IMR-90 (cell line): Measurements from ENCODE around the gene B4GALT1. TPM values are rescaled to one million over a fixed set of nuclear protein-coding genes. Genes with fewer than 3 reads are reported as not detected.

Experiments used
- ATAC-seq: fragments of 200-7000 bp; cut with Tn5 transposase; 2 replicates; pipeline ENCODE4 v1.9.1; 2020; ENCODE audit warnings: low read depth, mild to moderate bottlenecking, moderate library complexity
- BruUV-seq: library from RNA; stranded (reverse); fragments of 400-500 nt; replicated peaks from 2 replicates; lab custom pipeline; 2021; lab: Mats Ljungman, UMichigan
- CTCF ChIA-PET: fragments of 300-600 bp; formaldehyde crosslinking; extraction: SDS; loops from one replicate; lab custom pipeline; 2021; ENCODE audit warnings: antibody characterized with exemption; lab: Yijun Ruan, JAX
- POLR2A ChIA-PET: fragments of 300-600 bp; sonication (Branson Sonifier 250); formaldehyde crosslinking; loops from one replicate; lab custom pipeline; 2022; ENCODE audit warnings: antibody characterized with exemption; ENCODE audit not compliant: unreplicated experiment; lab: Charles Lee
- DNase-seq: peaks from one replicate; pipeline ENCODE4 v3.0.0; 2013
- H2AFZ ChIP-seq: replicated peaks from 2 replicates; pipeline ENCODE3; 2013; ENCODE audit warnings: low read length, mild to moderate bottlenecking; ENCODE audit not compliant: poor library complexity
- H2AK5ac ChIP-seq: 2 replicates; pipeline ENCODE4 v1.6.1; 2013; ENCODE audit warnings: low read depth, low read length, inconsistent platforms
- H2AK9ac ChIP-seq: replicated peaks from 2 replicates; pipeline ENCODE3; 2013; ENCODE audit warnings: mild to moderate bottlenecking, low read depth, low read length, moderate library complexity; ENCODE audit not compliant: poor library complexity
- H2BK120ac ChIP-seq: 2 replicates; pipeline ENCODE4 v1.6.1; 2013; ENCODE audit warnings: low read depth, low read length, inconsistent platforms
- H2BK15ac ChIP-seq: 3 replicates; pipeline ENCODE4 v1.6.1; 2013; ENCODE audit warnings: low read depth, low read length, inconsistent platforms
- H2BK20ac ChIP-seq: 2 replicates; pipeline ENCODE4 v1.6.1; 2013; ENCODE audit warnings: low read depth, mild to moderate bottlenecking, inconsistent platforms, low read length, moderate library complexity
- H2BK5ac ChIP-seq: 2 replicates; pipeline ENCODE4 v1.6.1; 2013; ENCODE audit warnings: mild to moderate bottlenecking, low read depth, low read length, inconsistent platforms; ENCODE audit not compliant: poor library complexity, severe bottlenecking
- H3K14ac ChIP-seq: replicated peaks from 2 replicates; pipeline ENCODE4 v1.6.1; 2013; ENCODE audit warnings: low read depth, low read length, inconsistent platforms
- H3K18ac ChIP-seq: 2 replicates; pipeline ENCODE4 v1.6.1; 2013; ENCODE audit warnings: low read depth, low read length, control low read depth
- H3K23ac ChIP-seq: 2 replicates; pipeline ENCODE4 v1.6.1; 2013; ENCODE audit warnings: low read depth, low read length, inconsistent platforms
- H3K27ac ChIP-seq: 2 replicates; pipeline ENCODE4 v1.5.1; 2013; ENCODE audit warnings: mild to moderate bottlenecking, control low read depth, low read length; ENCODE audit not compliant: insufficient read depth
- H3K27me3 ChIP-seq: 2 replicates; pipeline ENCODE4 v1.6.1; 2013; ENCODE audit warnings: low read length; ENCODE audit not compliant: control insufficient read depth, insufficient read depth
- H3K36me3 ChIP-seq: 2 replicates; pipeline ENCODE4 v1.6.1; 2013; ENCODE audit warnings: low read length, mixed read lengths; ENCODE audit not compliant: control insufficient read depth, insufficient read depth
- H3K4ac ChIP-seq: 2 replicates; pipeline ENCODE4 v1.6.1; 2013; ENCODE audit warnings: low read depth, low read length, inconsistent platforms
- H3K4me1 ChIP-seq: 2 replicates; pipeline ENCODE4 v1.6.1; 2013; ENCODE audit warnings: low read length, mixed read lengths; ENCODE audit not compliant: control insufficient read depth, insufficient read depth
- H3K4me2 ChIP-seq: 2 replicates; pipeline ENCODE4 v1.6.1; 2013; ENCODE audit warnings: low read depth, mild to moderate bottlenecking, control low read depth, low read length, moderate library complexity
- H3K4me3 ChIP-seq: 2 replicates; pipeline ENCODE4 v1.5.1; 2013; ENCODE audit warnings: low read depth, mild to moderate bottlenecking, control low read depth, low read length, moderate library complexity; ENCODE audit not compliant: insufficient read depth
- H3K56ac ChIP-seq: 2 replicates; pipeline ENCODE4 v1.6.1; 2013; ENCODE audit warnings: low read length, inconsistent platforms; ENCODE audit not compliant: insufficient read depth; ENCODE audit errors: extremely low read depth
- H3K79me1 ChIP-seq, 2 experiments: 2 replicates each; pipeline ENCODE4 v1.6.1; 2013; ENCODE audit warnings: low read length in 2 of 2, inconsistent platforms in 1 of 2, low read depth in 1 of 2
- H3K9ac ChIP-seq: 2 replicates; pipeline ENCODE4 v1.6.1; 2013; ENCODE audit warnings: low read depth, low read length, control low read depth
- H3K9me1 ChIP-seq: 2 replicates; pipeline ENCODE4 v1.6.1; 2013; ENCODE audit warnings: low read length, inconsistent platforms; ENCODE audit not compliant: insufficient read depth
- H3K9me3 ChIP-seq: 2 replicates; pipeline ENCODE4 v1.6.1; 2013; ENCODE audit warnings: low read length; ENCODE audit not compliant: control insufficient read depth, insufficient read depth
- H4K20me1 ChIP-seq: 2 replicates; pipeline ENCODE4 v1.6.1; 2013; ENCODE audit warnings: low read length, inconsistent platforms; ENCODE audit not compliant: insufficient read depth
- H4K5ac ChIP-seq: 2 replicates; pipeline ENCODE4 v1.6.1; 2013; ENCODE audit warnings: mild to moderate bottlenecking, low read depth, low read length, control low read depth
- H4K8ac ChIP-seq, 2 experiments: 2 replicates each; pipeline ENCODE4 v1.6.1; 2013; ENCODE audit warnings: low read depth in 2 of 2, low read length in 2 of 2, control low read depth in 1 of 2, inconsistent platforms in 1 of 2
- H4K91ac ChIP-seq: 2 replicates; pipeline ENCODE4 v1.6.1; 2013; ENCODE audit warnings: low read depth, low read length, inconsistent platforms; ENCODE audit not compliant: insufficient read depth
- CEBPB ChIP-seq: IDR thresholded peaks from 2 replicates; pipeline ENCODE4 v1.6.1; 2012; ENCODE audit warnings: low read depth, low read length, improper control_type of control experiment
- CHD1 ChIP-seq: IDR thresholded peaks from 2 replicates; pipeline ENCODE4 v1.6.1; 2012; ENCODE audit warnings: low read depth, low read length, improper control_type of control experiment
- ELK1 ChIP-seq: fragments of 150-350 bp; IDR thresholded peaks from 2 replicates; pipeline ENCODE4 v1.6.1; 2016; ENCODE audit warnings: low read depth, mild to moderate bottlenecking, low read length, moderate library complexity, borderline replicate concordance
- FOS ChIP-seq: fragments of 150-350 bp; IDR thresholded peaks from 2 replicates; pipeline ENCODE4 v1.6.1; 2016; ENCODE audit warnings: low read depth, low read length
- MAFK ChIP-seq: IDR thresholded peaks from 2 replicates; pipeline ENCODE4 v1.6.1; 2012; ENCODE audit warnings: low read depth, low read length, improper control_type of control experiment
- MAZ ChIP-seq: IDR thresholded peaks from 2 replicates; pipeline ENCODE4 v1.6.1; 2012; ENCODE audit warnings: low read depth, mild to moderate bottlenecking, low read length, improper control_type of control experiment, moderate library complexity, borderline replicate concordance
- NFE2L2 ChIP-seq: fragments of 150-350 bp; IDR thresholded peaks from 2 replicates; pipeline ENCODE4 v1.6.1; 2016; ENCODE audit warnings: low read depth, mild to moderate bottlenecking, low read length
- RAD21 ChIP-seq: IDR thresholded peaks from 2 replicates; pipeline ENCODE4 v1.6.1; 2012; ENCODE audit warnings: low read length, improper control_type of control experiment
- RFX5 ChIP-seq: IDR thresholded peaks from 2 replicates; pipeline ENCODE4 v1.8.0; 2012; ENCODE audit warnings: low read depth, mild to moderate bottlenecking, low read length, moderate library complexity
- SMC3 ChIP-seq: fragments of 150-350 bp; IDR thresholded peaks from 2 replicates; pipeline ENCODE4 v1.6.1; 2016; ENCODE audit warnings: low read depth, mild to moderate bottlenecking, antibody characterized with exemption, low read length, moderate library complexity
- USF2 ChIP-seq: fragments of 150-350 bp; IDR thresholded peaks from 2 replicates; pipeline ENCODE4 v1.6.1; 2017; ENCODE audit warnings: mild to moderate bottlenecking, antibody characterized with exemption, low read length, low read depth
- WGBS, 2 experiments: methylation state at CpG; one replicate each; pipeline versions ENCODE4 v1.1.5 to v1.1.7; 2013; ENCODE audit warnings: missing lambda C conversion rate in 2 of 2; ENCODE audit not compliant: insufficient read length in 1 of 2; ENCODE audit errors: extremely low coverage in 2 of 2; 5-methylcytosine and 5-hydroxymethylcytosine counted together
- dilution Hi-C: fragments of 300-500 bp; cut with HindIII; formaldehyde crosslinking; loops from one replicate; pipeline ENCODE4 v1.14.3; 2018; ENCODE audit warnings: low sequenced_read_pairs; ENCODE audit not compliant: unreplicated experiment
- in situ Hi-C: fragments of 300-500 bp; cut with MboI; formaldehyde crosslinking; loops from 3 replicates; pipeline ENCODE4 v1.14.3; 2019; ENCODE audit warnings: low sequenced_read_pairs, inconsistent platforms, mixed read lengths
- intact Hi-C: fragments of 100-400 bp; cut with micrococcal nuclease; formaldehyde crosslinking; loops from 2 replicates; pipeline ENCODE4 v1.10.0; 2022
- polyA plus RNA-seq, 3 experiments: library from polyadenylated mRNA; depleted of rRNA; stranded (reverse); fragments of >200 nt; gene quantifications; 2 replicates each; pipeline ENCODE4 v1.2.3, GENCODE V29; 2012; ENCODE audit warnings: low replicate concordance in 1 of 3
- total RNA-seq: library from RNA; depleted of rRNA; stranded (reverse); fragments of >200 nt; gene quantifications from 2 replicates; pipeline ENCODE4 v1.2.3, GENCODE V29; 2012
- TF ChIP-seq, protein P1 (sequence below): conservative IDR thresholded peaks from 2 replicates; pipeline ENCODE4 v1.5.1; 2012; ENCODE audit warnings: mild to moderate bottlenecking, low read depth, low read length, improper control_type of control experiment

The B4GALT1 gene
- total and polyA plus RNA-seq, 2 of the 4 experiments (the other 2 are of a cell fraction): 8.8 to 37.8 TPM

DNA sequence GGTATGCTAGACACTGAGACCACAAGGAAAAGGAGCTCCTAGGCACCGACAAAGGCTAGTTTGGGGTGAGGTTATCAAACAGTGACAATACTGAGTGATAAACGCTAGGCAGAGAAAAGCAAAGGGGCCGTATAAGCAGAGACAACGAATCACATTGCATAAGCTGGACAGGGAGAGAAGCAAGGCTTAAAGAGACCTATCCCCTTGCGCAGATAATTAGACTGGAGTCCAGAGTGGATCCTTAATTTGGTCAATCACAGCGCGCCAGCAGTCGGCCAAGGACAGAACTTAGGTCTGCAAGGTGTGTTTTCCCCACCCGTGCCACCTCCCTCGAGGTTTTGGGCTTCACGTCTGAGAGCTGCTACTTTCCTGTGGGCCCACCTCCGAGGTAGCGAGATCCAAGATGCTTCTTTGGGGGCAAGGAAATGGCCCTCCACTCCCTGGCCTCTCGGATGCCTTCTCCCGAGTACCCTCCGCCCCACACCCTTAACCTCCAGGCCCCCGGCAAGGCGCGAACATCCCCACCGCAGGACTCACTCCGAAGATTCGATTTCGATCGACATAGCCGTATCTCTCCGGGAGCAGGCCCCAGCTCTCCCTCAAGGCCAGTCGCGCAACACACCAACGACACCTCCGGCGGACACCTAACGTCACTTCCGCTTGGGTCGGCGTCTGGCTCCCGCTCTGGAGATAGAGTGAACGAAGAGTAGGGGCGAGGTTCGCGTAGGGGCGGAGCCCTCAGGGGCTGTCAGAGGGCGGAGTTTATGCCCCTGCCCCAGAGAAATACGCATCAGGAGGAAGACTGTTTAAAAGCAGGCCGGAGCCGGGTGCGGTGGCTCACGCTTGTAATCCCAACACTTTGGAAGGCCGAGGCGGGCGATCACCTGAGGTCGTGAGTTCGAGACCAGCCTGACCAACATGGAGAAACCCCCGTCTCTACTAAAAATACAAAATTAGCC lies 90.8 kb downstream of the B4GALT1 start, which contains the start of gene SMU1:
TSS of gene SMU1 (minus strand) at position 629 of the 959 bp plus-strand sequence. CDS start at position 563, 66 bp downstream.
- H2BK120ac ChIP-seq: no peak within 1 kb of the TSS
- ATAC-seq (peak; percentile 98), DNase-seq (peak; percentile 96)
- intact Hi-C loops: loop anchor here (2.0 to 5.0 kb wide), 2 partner anchors 34 to 56 kb away; no protein-coding TSS in a partner anchor
- peak within 1 kb of the TSS; percentile 90 for H4K5ac ChIP-seq
- peak within 1 kb of the TSS; percentile 95 for H3K9ac ChIP-seq
- dilution Hi-C loops: no loop called here
- peak within 1 kb of the TSS; percentile 90 for H3K14ac ChIP-seq
- peak within 1 kb of the TSS; percentile 50 for H2AK5ac ChIP-seq
- no peaks in the 10 kb centered on the region for H3K9me3 ChIP-seq
- H4K20me1 ChIP-seq: no peaks in the 10 kb centered on the region; the same call in 1 of the 2 replicates
- peak within 1 kb of the TSS; percentile 96 to 97 for H4K8ac ChIP-seq
- peak within 1 kb of the TSS; percentile 32 for H2AK9ac ChIP-seq
- H3K79me1 ChIP-seq: peaks cover 3 to 33% of the 10 kb centered on the region in 2 experiments; a peak in 3 of 4 replicates
- in situ Hi-C loops: no loop called here
- H3K4me1 ChIP-seq: no peaks in the 10 kb centered on the region
- peak within 1 kb of the TSS; percentile 92 for H3K4me2 ChIP-seq
- peak within 1 kb of the TSS; percentile 90 for H3K4ac ChIP-seq
- no peak within 1 kb of the TSS for H2BK15ac ChIP-seq
- CTCF ChIA-PET: no interaction called here
- H2BK5ac ChIP-seq: peak within 1 kb of the TSS; percentile 69
- H3K18ac ChIP-seq: peak within 1 kb of the TSS; percentile 39; the same call in 1 of the 2 replicates
- 0% methylated on average over 9 of the region's 53 CpGs; no CpG with 5 or more reads in 1 of the 2 experiments for whole genome bisulfite sequencing, 2 experiments
- H3K9me1 ChIP-seq: no peaks in the 10 kb centered on the region; the same call in 1 of the 2 replicates
- H3K27me3 ChIP-seq: no peaks in the 10 kb centered on the region
- BruUV-seq: no TSS peak
- H4K91ac ChIP-seq: peak within 1 kb of the TSS; percentile 68
- peak within 1 kb of the TSS; percentile 71 for H3K56ac ChIP-seq
- POLR2A ChIA-PET: interaction anchor here (1.0 kb wide), 1 partner anchor 91 kb away, joined by 3 read pairs; the partner anchor contains the start of gene B4GALT1
- no peak within 1 kb of the TSS for H2BK20ac ChIP-seq
- H3K23ac ChIP-seq: peak within 1 kb of the TSS; percentile 78; the same call in 1 of the 2 replicates
- H2AFZ ChIP-seq: peak within 1 kb of the TSS; percentile 95
- peak within 1 kb of the TSS; percentile 93 for H3K27ac ChIP-seq
- peak within 1 kb of the TSS; percentile 90 for H3K4me3 ChIP-seq
- H3K36me3 ChIP-seq: peaks cover 15% of the 10 kb centered on the region
- TF ChIP-seq FOS (no peak), MAFK (no peak), RAD21 (no peak), SMC3 (no peak), ELK1 (no peak), MAZ (peak; percentile 71; the same call in 1 of the 2 replicates), CEBPB (peak; percentile 62), USF2 (no peak), NFE2L2 (no peak), CHD1 (0 out of 2 replicates have a peak, but pooled peaks have one; percentile 28), RFX5 (no peak)
- TF ChIP-seq, protein P1, sequence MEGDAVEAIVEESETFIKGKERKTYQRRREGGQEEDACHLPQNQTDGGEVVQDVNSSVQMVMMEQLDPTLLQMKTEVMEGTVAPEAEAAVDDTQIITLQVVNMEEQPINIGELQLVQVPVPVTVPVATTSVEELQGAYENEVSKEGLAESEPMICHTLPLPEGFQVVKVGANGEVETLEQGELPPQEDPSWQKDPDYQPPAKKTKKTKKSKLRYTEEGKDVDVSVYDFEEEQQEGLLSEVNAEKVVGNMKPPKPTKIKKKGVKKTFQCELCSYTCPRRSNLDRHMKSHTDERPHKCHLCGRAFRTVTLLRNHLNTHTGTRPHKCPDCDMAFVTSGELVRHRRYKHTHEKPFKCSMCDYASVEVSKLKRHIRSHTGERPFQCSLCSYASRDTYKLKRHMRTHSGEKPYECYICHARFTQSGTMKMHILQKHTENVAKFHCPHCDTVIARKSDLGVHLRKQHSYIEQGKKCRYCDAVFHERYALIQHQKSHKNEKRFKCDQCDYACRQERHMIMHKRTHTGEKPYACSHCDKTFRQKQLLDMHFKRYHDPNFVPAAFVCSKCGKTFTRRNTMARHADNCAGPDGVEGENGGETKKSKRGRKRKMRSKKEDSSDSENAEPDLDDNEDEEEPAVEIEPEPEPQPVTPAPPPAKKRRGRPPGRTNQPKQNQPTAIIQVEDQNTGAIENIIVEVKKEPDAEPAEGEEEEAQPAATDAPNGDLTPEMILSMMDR: no peak
